ENCODE measurements around the gene MYH14.

DNA sequence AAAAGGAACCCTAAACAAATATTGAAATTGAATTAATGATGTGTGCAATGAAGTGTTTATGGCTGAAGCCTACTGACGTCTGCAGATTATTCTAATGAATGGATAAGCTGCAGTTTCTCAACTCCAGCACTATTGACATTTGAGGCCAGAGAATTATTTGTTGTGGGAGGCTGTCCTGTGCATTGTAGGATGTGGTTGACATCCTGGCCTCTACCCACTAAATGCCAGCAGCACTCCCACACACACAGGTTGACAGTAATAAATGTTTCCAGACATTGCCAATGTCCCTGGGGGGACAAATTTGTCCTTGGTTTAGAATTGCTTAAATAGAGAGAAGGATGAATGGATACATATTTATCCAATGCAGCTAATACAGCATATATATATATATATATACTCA, 19.2 kb upstream of the MYH14 start:
- TF ChIP-seq POLR2A (IDR thresholded peaks at IDR 0.05), result no peak
- TF ChIP-seq POLR2AphosphoS5 (IDR thresholded peaks at IDR 0.05), result no peak
- TF ChIP-seq, protein P1, sequence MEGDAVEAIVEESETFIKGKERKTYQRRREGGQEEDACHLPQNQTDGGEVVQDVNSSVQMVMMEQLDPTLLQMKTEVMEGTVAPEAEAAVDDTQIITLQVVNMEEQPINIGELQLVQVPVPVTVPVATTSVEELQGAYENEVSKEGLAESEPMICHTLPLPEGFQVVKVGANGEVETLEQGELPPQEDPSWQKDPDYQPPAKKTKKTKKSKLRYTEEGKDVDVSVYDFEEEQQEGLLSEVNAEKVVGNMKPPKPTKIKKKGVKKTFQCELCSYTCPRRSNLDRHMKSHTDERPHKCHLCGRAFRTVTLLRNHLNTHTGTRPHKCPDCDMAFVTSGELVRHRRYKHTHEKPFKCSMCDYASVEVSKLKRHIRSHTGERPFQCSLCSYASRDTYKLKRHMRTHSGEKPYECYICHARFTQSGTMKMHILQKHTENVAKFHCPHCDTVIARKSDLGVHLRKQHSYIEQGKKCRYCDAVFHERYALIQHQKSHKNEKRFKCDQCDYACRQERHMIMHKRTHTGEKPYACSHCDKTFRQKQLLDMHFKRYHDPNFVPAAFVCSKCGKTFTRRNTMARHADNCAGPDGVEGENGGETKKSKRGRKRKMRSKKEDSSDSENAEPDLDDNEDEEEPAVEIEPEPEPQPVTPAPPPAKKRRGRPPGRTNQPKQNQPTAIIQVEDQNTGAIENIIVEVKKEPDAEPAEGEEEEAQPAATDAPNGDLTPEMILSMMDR (IDR thresholded peaks at IDR 0.05), result no peak

Measured in breast epithelium (tissue), 3 donors.